Measurements from ENCODE around the gene ELOA. TPM values are rescaled to one million over a fixed set of nuclear protein-coding genes. Genes with fewer than 3 reads are reported as not detected.
"Not testable (repeated sequence)": the region's sequence is repeated elsewhere in the genome, so short reads cannot be mapped to it uniquely, and the experiment has no call there.

ELOA gene
- total RNA-seq, 2 donors from 2014 or later: 34.7 to 39.7 TPM

DNA sequence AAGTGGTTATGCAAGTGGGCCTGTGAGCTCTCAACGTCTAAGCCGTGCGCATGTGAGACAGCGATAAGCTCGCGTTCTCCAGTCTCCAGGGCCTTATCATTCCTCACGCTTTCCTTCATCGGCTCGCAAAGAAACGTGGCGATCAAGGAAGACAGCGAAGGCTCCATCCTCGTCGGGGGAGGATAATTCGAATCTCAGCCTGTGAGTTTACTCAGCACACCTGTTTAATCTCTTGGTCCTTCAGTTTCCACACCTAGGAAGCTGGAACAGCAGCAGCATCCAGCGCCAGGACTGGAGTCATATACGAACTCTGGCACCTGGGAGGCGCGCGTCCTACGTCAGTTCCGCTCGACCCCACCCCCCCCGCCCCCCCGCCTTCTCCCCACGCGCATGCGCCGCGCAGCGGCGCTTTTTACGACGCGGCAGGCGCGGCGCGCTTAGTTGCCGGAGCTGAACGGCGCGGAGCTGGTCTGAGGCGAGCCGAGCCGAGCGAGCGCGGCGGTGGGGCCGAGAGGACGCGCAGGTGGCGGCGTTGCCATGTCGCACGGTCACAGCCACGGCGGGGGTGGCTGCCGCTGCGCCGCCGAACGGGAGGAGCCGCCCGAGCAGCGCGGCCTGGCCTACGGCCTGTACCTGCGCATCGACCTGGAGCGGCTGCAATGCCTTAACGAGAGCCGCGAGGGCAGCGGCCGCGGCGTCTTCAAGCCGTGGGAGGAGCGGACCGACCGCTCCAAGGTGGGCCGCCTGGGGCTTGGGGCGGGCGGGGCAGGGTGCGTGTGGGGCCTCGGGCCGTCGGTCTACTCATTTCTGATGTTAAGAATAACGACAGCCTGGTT is 34.9 kb downstream of the ELOA start, which contains the start of gene PITHD1:
PITHD1 (plus strand) TSS at position 440 of the 836 bp plus-strand sequence; CDS start at position 538, 98 bp downstream.
- Mint-ChIP-seq H3K27ac (peak within 1 kb of the TSS; percentile 84), H3K27me3 (no peaks in the 10 kb centered on the region), H3K36me3 (ENCODE audit: low read depth) (no peaks in the 10 kb centered on the region), H3K4me1 (peaks cover 15% of the 10 kb centered on the region), H3K4me3 (peak within 1 kb of the TSS; percentile 89)
- H3K9me3 ChIP-seq (ENCODE audit: control insufficient read depth, low read length, poor library complexity, severe bottlenecking): no peaks in the 10 kb centered on the region
- DNase-seq: peak; percentile 72 to 80 (median 77)
- peak; percentile 88 for ATAC-seq

DNA sequence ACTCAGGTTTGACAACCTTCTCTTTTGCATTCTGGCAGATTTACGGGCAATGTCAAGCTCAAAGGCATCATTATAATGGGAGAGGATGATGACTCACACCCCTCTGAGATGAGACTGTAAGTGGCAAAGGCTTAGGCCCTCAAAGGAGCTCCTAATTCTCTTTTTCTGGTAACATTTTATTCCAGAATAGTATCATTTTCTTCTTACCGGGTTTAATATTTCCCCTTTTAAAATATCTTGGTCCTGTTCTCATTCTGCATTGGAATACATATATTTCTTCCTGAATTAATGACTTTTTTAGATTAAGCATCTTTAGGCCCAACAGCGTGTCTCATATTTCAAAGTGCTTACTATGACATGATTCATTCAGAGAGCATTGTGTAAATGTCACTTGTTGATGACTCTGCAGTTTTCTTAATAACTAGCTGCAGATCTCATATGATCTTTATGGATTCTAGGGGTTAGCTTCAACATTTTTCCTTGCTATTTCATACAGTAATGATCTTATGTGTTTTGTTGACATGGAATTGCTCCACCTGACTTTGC is 36.6 kb downstream of the ELOA start:
- H3K27me3 Mint-ChIP-seq: no peaks in the 10 kb centered on the region
- no peak for DNase-seq
- ATAC-seq: no peak
- H3K9me3 ChIP-seq (ENCODE audit: control insufficient read depth, low read length, poor library complexity, severe bottlenecking): no peaks in the 10 kb centered on the region
- peak overlapping the region; percentile 84 for H3K27ac Mint-ChIP-seq
- H3K36me3 Mint-ChIP-seq (ENCODE audit: low read depth): no peaks in the 10 kb centered on the region
- H3K4me3 Mint-ChIP-seq: peak overlapping the region; percentile 89
- H3K4me1 Mint-ChIP-seq: peaks cover 16% of the 10 kb centered on the region

DNA sequence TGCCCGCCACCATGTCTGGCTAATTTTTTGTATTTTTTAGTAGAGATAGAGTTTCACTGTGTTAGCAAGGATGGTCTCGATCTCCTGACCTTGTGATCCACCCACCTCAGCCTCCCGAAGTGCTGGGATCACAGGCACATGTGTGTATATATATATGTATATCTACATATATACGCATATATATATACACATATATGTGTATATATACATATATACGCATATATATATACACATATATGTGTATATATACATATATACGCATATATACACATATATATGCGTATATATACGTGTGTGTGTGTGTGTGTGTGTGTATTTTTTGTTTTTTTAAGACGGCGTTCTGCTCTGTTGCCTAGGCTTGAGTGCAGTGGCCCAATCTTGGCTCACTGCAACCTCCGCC is 39.9 kb downstream of the ELOA start:
- not testable (repeated sequence) for ATAC-seq; H3K36me3 Mint-ChIP-seq (ENCODE audit: low read depth); DNase-seq; H3K27ac Mint-ChIP-seq; H3K4me3 Mint-ChIP-seq; H3K27me3 Mint-ChIP-seq; H3K9me3 ChIP-seq (ENCODE audit: control insufficient read depth, low read length, poor library complexity, severe bottlenecking)
- peaks cover 17% of the 10 kb centered on the region for H3K4me1 Mint-ChIP-seq

DNA sequence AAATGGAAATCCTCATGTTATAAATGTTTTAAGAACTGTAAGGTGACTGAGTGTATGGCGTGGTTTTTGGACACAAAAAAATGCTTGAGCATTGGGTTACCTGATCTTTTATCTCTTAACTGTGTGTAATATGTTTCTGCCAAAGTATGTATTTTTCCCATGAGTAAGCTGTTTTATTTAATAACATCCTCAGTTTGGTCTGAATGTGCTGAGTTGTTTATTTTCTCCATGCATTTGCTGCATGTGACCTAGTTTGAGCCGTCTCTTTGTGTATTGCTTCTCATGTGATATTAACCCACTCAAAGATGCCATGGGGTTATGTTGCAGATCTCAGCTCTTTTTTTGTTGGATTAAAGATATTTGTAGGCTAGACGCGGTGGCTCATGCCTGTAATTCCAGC is 41.6 kb downstream of the ELOA start:
- DNase-seq (no peak), ATAC-seq (peak; percentile 25)
- Mint-ChIP-seq H3K4me1 (peaks cover 8% of the 10 kb centered on the region), H3K36me3 (ENCODE audit: low read depth) (peaks cover 5% of the 10 kb centered on the region), H3K27me3 (no peaks in the 10 kb centered on the region), H3K27ac (peak overlapping the region; percentile 65), H3K4me3 (no peak overlapping the region)
- no peaks in the 10 kb centered on the region for H3K9me3 ChIP-seq (ENCODE audit: control insufficient read depth, low read length, poor library complexity, severe bottlenecking)

DNA sequence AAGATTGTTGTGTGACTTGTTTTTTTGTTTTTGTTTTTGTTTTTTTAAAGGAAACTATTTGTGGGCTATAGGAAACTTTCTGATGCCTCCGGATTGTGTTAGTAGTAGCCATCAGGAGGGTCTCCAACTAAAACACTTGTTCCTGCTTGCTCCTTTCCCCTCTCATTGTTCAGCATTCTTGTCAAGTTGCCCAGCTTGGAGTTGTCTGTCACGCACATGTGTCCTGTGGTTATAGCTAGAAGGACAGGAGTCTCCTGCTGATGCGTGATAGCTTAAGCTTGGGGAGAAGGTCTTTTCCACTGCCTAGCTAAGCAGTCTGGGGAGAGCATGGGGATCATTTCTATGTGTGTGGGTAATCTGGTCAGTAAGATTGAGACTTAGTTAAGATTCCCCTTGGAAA is 44.4 kb downstream of the ELOA start:
- peaks cover 11% of the 10 kb centered on the region for H3K36me3 Mint-ChIP-seq (ENCODE audit: low read depth)
- H3K27ac Mint-ChIP-seq: no peak overlapping the region
- no peaks in the 10 kb centered on the region for H3K27me3 Mint-ChIP-seq
- no peaks in the 10 kb centered on the region for H3K9me3 ChIP-seq (ENCODE audit: control insufficient read depth, low read length, poor library complexity, severe bottlenecking)
- DNase-seq (no peak), ATAC-seq (no peak)
- H3K4me1 Mint-ChIP-seq: peaks cover 25% of the 10 kb centered on the region
- H3K4me3 Mint-ChIP-seq: no peak overlapping the region

DNA sequence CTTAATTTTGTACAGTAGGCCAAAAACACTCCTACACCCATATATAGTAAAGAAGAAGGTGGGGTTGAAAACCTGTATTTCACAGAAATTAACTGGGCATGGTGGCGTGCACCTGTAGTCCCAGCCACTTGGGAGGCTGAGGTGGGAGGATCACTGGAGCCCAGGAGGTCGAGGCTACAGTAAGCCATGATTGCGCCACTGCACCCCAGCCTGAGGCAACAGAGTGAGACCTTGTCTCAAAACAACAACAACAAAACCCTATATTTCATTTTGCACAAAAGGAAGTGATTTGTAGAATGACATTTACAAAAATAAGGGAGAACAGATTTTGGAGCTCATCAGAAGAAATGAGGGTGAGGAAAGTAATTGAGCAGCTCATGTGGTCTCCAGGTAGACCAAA is 45.4 kb downstream of the ELOA start:
- Mint-ChIP-seq H3K27me3 (no peaks in the 10 kb centered on the region), H3K27ac (no peak overlapping the region), H3K4me1 (peaks cover 32% of the 10 kb centered on the region), H3K4me3 (no peak overlapping the region), H3K36me3 (ENCODE audit: low read depth) (peaks cover 11% of the 10 kb centered on the region)
- ATAC-seq (no peak), DNase-seq (no peak)
- H3K9me3 ChIP-seq (ENCODE audit: control insufficient read depth, low read length, poor library complexity, severe bottlenecking): no peaks in the 10 kb centered on the region

DNA sequence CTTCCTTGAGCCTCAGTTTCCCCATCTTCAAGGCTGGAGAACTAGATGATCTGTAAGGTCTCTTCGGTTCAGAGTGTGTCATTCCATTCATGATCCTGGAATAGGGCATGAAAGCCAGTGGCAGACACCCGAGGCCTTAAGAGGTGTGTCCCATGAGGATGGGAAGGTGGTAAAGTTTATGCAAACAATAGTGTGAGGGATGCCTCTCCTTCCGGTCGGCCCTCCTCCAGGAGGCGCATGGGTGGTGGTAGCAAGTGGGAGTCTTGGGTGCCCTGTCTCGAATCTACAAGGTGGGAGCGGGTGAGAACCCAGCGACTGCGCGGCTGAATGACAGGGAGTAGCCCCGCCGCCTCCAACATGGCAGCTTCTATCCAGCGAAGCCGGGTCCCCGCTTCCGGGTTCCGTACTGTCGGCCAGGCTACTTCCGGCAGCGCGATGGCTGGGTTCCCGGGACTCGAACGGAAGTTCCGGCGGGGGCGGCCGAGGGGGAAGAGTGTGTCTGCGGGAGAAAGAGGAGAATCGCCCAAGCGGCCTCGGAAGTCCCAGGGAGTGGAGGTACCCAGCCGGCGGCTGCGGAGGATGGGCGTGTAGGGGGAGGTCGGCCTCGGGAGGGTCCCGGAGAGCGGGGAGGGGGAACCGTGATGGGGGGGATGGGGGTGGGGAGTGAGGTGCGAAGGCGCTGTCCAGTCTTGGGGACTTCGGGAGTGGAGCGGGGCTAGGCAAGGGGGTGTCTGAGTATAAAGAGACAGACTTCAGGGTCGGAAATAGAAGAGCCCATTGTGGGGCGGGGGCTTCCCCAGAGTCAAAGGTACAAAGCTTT is 47.6 kb downstream of the ELOA start, which contains the start of gene LYPLA2:
LYPLA2 (plus strand) TSS at position 450 of the 820 bp plus-strand sequence. CDS start 1,538 bp downstream, outside the sequence.
- H3K4me3 Mint-ChIP-seq: peak within 1 kb of the TSS; percentile 99

DNA sequence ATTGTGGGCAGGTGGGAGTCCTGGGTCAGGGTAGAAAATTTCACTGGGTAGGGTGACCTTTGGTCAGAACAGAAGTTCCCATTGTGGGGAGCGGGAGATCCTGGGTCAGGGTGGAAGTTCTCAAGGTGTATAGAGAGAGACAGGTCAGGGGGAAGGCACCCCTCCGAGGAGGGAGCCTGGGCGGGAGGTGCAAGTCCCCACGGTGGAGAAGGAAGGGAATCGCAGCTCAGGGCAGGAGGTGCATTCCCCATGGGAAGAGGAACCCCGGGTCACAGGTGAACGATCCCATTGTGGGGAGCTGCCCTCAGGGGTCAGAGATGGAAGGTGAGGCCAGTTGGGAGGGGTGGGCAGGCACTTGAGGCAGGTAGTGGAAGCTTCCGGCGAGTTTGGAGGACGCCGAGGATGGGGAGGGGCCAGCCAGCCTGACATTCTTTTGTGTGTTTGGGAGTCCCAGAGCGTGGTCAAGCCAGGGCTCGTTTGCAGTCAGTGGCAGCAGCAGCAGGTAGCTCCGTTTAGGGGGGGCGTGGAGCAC is 48.3 kb downstream of the ELOA start:
- peaks cover 6% of the 10 kb centered on the region for H3K36me3 Mint-ChIP-seq (ENCODE audit: low read depth)
- peak; percentile 44 for ATAC-seq
- H3K27me3 Mint-ChIP-seq: no peaks in the 10 kb centered on the region
- no peaks in the 10 kb centered on the region for H3K9me3 ChIP-seq (ENCODE audit: control insufficient read depth, low read length, poor library complexity, severe bottlenecking)
- H3K4me1 Mint-ChIP-seq: peaks cover 28% of the 10 kb centered on the region
- peak overlapping the region; percentile 97 for H3K27ac Mint-ChIP-seq
- DNase-seq: no peak
- peak overlapping the region; percentile 99 for H3K4me3 Mint-ChIP-seq

More for the DNA sequence above, 47.6 kb downstream of the ELOA start, which contains the start of gene LYPLA2:
- peak; percentile 86 for ATAC-seq
- DNase-seq: peak; percentile 68 to 78 (median 75)
- Mint-ChIP-seq H3K4me1 (peaks cover 28% of the 10 kb centered on the region), H3K36me3 (ENCODE audit: low read depth) (peaks cover 9% of the 10 kb centered on the region), H3K27me3 (no peaks in the 10 kb centered on the region), H3K27ac (peak within 1 kb of the TSS; percentile 97)
- H3K9me3 ChIP-seq (ENCODE audit: control insufficient read depth, low read length, poor library complexity, severe bottlenecking): no peaks in the 10 kb centered on the region

DNA sequence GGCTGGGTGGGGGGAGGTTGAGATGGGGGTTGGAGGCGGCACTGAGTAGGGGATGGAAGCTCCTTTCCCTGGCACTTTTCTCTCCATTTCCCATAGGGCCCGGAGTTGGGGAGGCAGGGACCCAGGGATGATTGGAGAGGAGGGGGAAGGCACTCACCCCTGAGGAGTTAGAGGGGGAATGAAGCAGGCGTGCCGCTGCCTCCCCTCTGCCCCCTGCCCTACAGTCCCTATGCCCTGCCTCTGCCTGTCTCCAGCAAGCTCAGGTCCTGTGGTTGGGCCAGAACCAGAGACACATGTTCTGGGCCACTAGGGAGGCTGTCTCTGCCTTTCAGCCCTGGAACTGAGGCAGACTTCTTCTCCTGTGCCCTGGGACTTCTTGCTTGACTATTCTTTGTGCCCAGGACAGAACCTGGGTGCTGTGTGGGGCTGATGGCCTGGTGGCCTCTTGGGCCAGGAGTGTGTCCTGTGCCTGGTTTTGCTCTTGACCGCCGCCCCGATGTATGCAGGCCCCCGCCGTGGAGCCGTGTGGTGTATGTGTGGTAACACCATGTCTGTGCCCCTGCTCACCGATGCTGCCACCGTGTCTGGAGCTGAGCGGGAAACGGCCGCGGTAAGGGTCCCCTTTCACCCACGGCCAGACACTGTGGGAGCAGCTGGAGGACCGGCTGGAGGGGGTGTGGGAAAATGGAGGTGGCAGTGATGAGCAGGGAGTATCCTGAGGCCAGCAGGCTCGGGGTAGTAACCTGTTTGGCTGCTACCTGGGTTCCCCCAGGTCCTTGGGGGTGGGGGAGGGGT is 49.1 kb downstream of the ELOA start:
- no peak for DNase-seq

DNA sequence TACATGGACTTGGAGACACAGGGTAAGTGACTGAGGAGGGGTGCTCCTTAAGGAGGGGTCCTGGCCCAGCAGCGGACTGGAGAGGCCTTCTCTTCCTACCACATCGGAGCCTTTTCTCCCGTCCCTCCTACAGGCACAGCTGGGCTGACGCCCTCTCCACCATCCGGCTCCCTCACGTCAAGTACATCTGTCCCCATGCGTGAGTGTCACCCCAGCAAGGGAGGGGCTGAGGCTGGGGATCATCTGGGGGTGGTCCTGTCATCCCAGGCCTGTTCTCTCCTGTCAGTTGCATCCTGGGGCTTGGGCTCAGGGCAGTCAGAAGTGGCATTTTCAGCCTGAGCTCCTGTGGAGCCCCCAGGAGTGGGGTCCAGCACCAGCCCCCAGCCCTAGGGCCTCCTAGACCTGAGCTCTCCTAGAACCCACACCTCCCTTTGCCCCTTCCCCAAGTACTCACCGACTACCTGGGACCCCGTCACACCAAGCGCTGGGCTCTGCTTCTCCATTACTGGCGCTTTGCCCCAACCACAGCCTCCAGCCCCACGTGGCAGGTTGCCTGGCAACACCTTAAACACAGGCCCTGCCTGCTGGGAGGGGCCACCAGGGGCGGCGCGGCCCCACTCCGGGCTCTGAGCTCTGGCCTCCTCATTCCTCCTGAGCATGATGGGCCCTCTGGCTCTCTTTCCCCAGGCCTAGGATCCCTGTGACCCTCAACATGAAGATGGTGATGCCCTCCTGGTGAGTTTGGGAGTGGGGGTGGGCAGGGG is 49.9 kb downstream of the ELOA start:
- Mint-ChIP-seq H3K27me3 (no peaks in the 10 kb centered on the region), H3K27ac (peak overlapping the region; percentile 91), H3K4me1 (peaks cover 28% of the 10 kb centered on the region), H3K36me3 (ENCODE audit: low read depth) (peaks cover 6% of the 10 kb centered on the region), H3K4me3 (no peak overlapping the region)
- ATAC-seq (peak; percentile 59), DNase-seq (peak; percentile 31 to 54 (median 48))
- H3K9me3 ChIP-seq (ENCODE audit: control insufficient read depth, low read length, poor library complexity, severe bottlenecking): no peaks in the 10 kb centered on the region

More for the DNA sequence above, 49.1 kb downstream of the ELOA start:
- ATAC-seq: no peak
- H3K9me3 ChIP-seq (ENCODE audit: control insufficient read depth, low read length, poor library complexity, severe bottlenecking): no peaks in the 10 kb centered on the region
- Mint-ChIP-seq H3K36me3 (ENCODE audit: low read depth) (peaks cover 6% of the 10 kb centered on the region), H3K4me3 (peak overlapping the region; percentile 99), H3K4me1 (peaks cover 28% of the 10 kb centered on the region), H3K27ac (peak overlapping the region; percentile 97), H3K27me3 (no peaks in the 10 kb centered on the region)

DNA sequence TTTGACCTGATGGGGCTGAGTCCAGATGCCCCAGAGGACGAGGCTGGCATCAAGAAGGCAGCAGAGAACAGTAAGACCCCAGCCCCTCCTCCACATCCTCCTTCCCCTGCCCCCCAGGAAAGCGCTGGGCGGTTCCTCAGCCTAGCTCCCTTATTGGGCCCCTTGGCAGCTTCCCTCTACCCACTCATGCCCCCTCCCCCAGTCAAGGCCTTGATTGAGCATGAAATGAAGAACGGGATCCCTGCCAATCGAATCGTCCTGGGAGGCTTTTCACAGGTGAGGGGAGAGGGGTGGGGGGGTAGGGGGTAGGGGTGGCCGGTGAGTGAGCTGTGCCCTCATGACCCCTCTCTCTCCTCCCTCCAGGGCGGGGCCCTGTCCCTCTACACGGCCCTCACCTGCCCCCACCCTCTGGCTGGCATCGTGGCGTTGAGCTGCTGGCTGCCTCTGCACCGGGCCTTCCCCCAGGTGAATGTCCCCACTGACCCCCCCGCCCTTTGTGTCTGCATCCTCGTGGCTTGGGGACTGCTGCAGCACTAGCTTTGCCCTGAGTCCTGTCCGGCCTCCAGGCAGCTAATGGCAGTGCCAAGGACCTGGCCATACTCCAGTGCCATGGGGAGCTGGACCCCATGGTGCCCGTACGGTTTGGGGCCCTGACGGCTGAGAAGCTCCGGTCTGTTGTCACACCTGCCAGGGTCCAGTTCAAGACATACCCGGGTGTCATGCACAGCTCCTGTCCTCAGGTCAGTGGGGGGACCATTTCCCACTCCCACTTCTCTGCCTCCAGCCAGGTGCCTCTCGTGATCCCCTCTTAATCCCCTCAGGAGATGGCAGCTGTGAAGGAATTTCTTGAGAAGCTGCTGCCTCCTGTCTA is 50.8 kb downstream of the ELOA start:
- no peaks in the 10 kb centered on the region for H3K9me3 ChIP-seq (ENCODE audit: control insufficient read depth, low read length, poor library complexity, severe bottlenecking)
- Mint-ChIP-seq H3K4me3 (no peak overlapping the region), H3K4me1 (peaks cover 35% of the 10 kb centered on the region), H3K27me3 (no peaks in the 10 kb centered on the region), H3K27ac (peak overlapping the region; percentile 91), H3K36me3 (ENCODE audit: low read depth) (peaks cover 6% of the 10 kb centered on the region)
- ATAC-seq (no peak), DNase-seq (no peak)

All from T-helper 17 cell (primary cell).